Skin epidermis (tissue), 12 donors: ENCODE results near the gene CHST11.
A peak's percentile ranks its signal among the peaks of the same experiment; 100 is the strongest.

Experiments used
- H3K27ac ChIP-seq, 21 experiments: fragments of 200-600 bp; sonication (generic) in 11 of 21; one replicate each; pipeline ENCODE4 v1.5.0; 2020; ENCODE audit warnings: mild to moderate bottlenecking in 3 of 21, inconsistent platforms in 2 of 21, moderate library complexity in 2 of 21
- H3K4me3 ChIP-seq, 7 experiments: fragments of 200-600 bp; sonication (generic) in 2 of 7; one replicate each; pipeline ENCODE4 v1.5.0; 2020; ENCODE audit warnings: inconsistent platforms in 2 of 7, mild to moderate bottlenecking in 2 of 7, moderate library complexity in 1 of 7

Gene CHST11

GRCh38 chr12:104426926-104427546 lies 29.7 kb upstream of the CHST11 start:
- Histone ChIP-seq H3K4me3 (no peak overlapping the region), H3K27ac (no peak overlapping the region)

GRCh38 chr12:104427547-104427938 lies 29.2 kb upstream of the CHST11 start:
- Histone ChIP-seq H3K4me3 (no peak overlapping the region), H3K27ac (no peak overlapping the region)

GRCh38 chr12:104433061-104433460 lies 23.7 kb upstream of the CHST11 start:
- no peak overlapping the region for H3K4me3 ChIP-seq
- no peak overlapping the region for H3K27ac ChIP-seq

- H3K4me3 ChIP-seq = no peak overlapping the region
- H3K27ac ChIP-seq = no peak overlapping the region
These were observed 22.6 kb upstream of the CHST11 start for GRCh38 chr12:104434129-104434528.

- H3K27ac ChIP-seq = no peak overlapping the region
- no peak overlapping the region for H3K4me3 ChIP-seq
These were observed 21.6 kb upstream of the CHST11 start for GRCh38 chr12:104435175-104435574.

- Histone ChIP-seq H3K4me3 (no peak overlapping the region), H3K27ac (no peak overlapping the region)
These were observed 21.0 kb upstream of the CHST11 start for GRCh38 chr12:104435765-104436164.

- Histone ChIP-seq H3K27ac (no peak overlapping the region), H3K4me3 (no peak overlapping the region)
These were observed 20.0 kb upstream of the CHST11 start for GRCh38 chr12:104436790-104437189.

GRCh38 chr12:104438134-104438533 lies 18.6 kb upstream of the CHST11 start:
- Histone ChIP-seq H3K4me3 (no peak overlapping the region), H3K27ac (no peak overlapping the region)

- Histone ChIP-seq H3K4me3 (no peak overlapping the region), H3K27ac (no peak overlapping the region)
These were observed 17.6 kb upstream of the CHST11 start for GRCh38 chr12:104439137-104439536.

- H3K4me3 ChIP-seq = no peak overlapping the region
- H3K27ac ChIP-seq = no peak overlapping the region
These were observed 13.7 kb upstream of the CHST11 start for GRCh38 chr12:104443008-104443407.

GRCh38 chr12:104446646-104447421 lies 9.9 kb upstream of the CHST11 start:
- Histone ChIP-seq H3K4me3 (no peak overlapping the region), H3K27ac (no peak overlapping the region)

GRCh38 chr12:104448031-104448430 lies 8.7 kb upstream of the CHST11 start:
- Histone ChIP-seq H3K4me3 (no peak overlapping the region), H3K27ac (no peak overlapping the region)

GRCh38 chr12:104448451-104448850 lies 8.3 kb upstream of the CHST11 start:
- Histone ChIP-seq H3K27ac (no peak overlapping the region), H3K4me3 (no peak overlapping the region)

GRCh38 chr12:104450700-104451099 lies 6.0 kb upstream of the CHST11 start:
- Histone ChIP-seq H3K27ac (no peak overlapping the region), H3K4me3 (no peak overlapping the region)

- Histone ChIP-seq H3K27ac (no peak overlapping the region), H3K4me3 (no peak overlapping the region)
These were observed 4.7 kb upstream of the CHST11 start for GRCh38 chr12:104452087-104452486.

GRCh38 chr12:104453133-104453532 lies 3.6 kb upstream of the CHST11 start:
- Histone ChIP-seq H3K4me3 (no peak overlapping the region), H3K27ac (no peak overlapping the region)

GRCh38 chr12:104454997-104455396 lies 1.8 kb upstream of the CHST11 start:
- Histone ChIP-seq H3K4me3 (no peak overlapping the region), H3K27ac (no peak overlapping the region)

- peak overlapping the region in 19 of 21 experiments; percentile 55 to 96 (median 86) for H3K27ac ChIP-seq
- peak overlapping the region; percentile 64 to 95 (median 92) for H3K4me3 ChIP-seq
These were observed 951 bp upstream of the CHST11 start for GRCh38 chr12:104455578-104456416.

GRCh38 chr12:104456950-104457745 lies 400 bp downstream of the CHST11 start:
- Histone ChIP-seq H3K4me3 (peak overlapping the region; percentile 64 to 95 (median 92)), H3K27ac (peak overlapping the region; percentile 55 to 96 (median 86))
